HG03520 (cell line): ENCODE results near the gene CYTIP.

ENCODE experiments used
- ATAC-seq: cut with Tn5 transposase; IDR thresholded peaks from one replicate; pipeline ENCODE4 v1.9.1; 2021; ENCODE audit warnings: mild to moderate bottlenecking, moderate library complexity; ENCODE audit not compliant: unreplicated experiment

The CYTIP gene

GRCh38 chr2:157443795-157444640 is at the start of gene CYTIP:
Gene CYTIP (minus strand): TSS chr2:157444089. CDS start chr2:157444020, 69 bp downstream.
- peak; percentile 25 for ATAC-seq

- peak; percentile 98 for ATAC-seq
Observed at GRCh38 chr2:157492189-157492773, 48.4 kb upstream of the CYTIP start.

GRCh38 chr2:157489983-157490382 is 46.1 kb upstream of the CYTIP start:
- ATAC-seq: no peak

GRCh38 chr2:157488877-157489276 is 45.0 kb upstream of the CYTIP start:
- ATAC-seq: no peak

GRCh38 chr2:157487747-157488146 is 43.9 kb upstream of the CYTIP start:
- no peak for ATAC-seq

- no peak for ATAC-seq
Observed at GRCh38 chr2:157487271-157487610, 43.4 kb upstream of the CYTIP start.

- no peak for ATAC-seq
Observed at GRCh38 chr2:157486596-157487270, 42.8 kb upstream of the CYTIP start.

- ATAC-seq: peak; percentile 87
Observed at GRCh38 chr2:157480182-157480961, 36.5 kb upstream of the CYTIP start.

- ATAC-seq: no peak
Observed at GRCh38 chr2:157479081-157480027, 35.5 kb upstream of the CYTIP start.

GRCh38 chr2:157477919-157478318 is 34.0 kb upstream of the CYTIP start:
- no peak for ATAC-seq

GRCh38 chr2:157476953-157477709 is 33.2 kb upstream of the CYTIP start:
- no peak for ATAC-seq

- ATAC-seq: no peak
Observed at GRCh38 chr2:157475722-157476390, 32.0 kb upstream of the CYTIP start.

- ATAC-seq: no peak
Observed at GRCh38 chr2:157473581-157473980, 29.7 kb upstream of the CYTIP start.

- ATAC-seq: peak; percentile 25
Observed at GRCh38 chr2:157471078-157471477, 27.2 kb upstream of the CYTIP start.

- ATAC-seq: peak; percentile 43
Observed at GRCh38 chr2:157470321-157470720, 26.4 kb upstream of the CYTIP start.

- no peak for ATAC-seq
Observed at GRCh38 chr2:157469726-157470125, 25.8 kb upstream of the CYTIP start.

- ATAC-seq: peak; percentile 78
Observed at GRCh38 chr2:157468931-157469708, 25.2 kb upstream of the CYTIP start.

GRCh38 chr2:157466764-157467163 is 22.9 kb upstream of the CYTIP start:
- ATAC-seq: no peak
